Upper lobe of left lung (tissue), 4 donors: Measurements from ENCODE around the gene SYT9.

Experiments used
- CTCF ChIP-seq, 6 experiments: fragments of 450-650 bp in 4 of 6; fragments of 200-600 bp in 2 of 6; sonication (generic) in 2 of 6; IDR thresholded peaks; one replicate each; pipeline ENCODE4 v1.5.1; 2016 to 2019; ENCODE audit warnings: antibody characterized with exemption in 6 of 6
- EP300 ChIP-seq, 4 donors: sonication (generic); formaldehyde crosslinking; IDR thresholded peaks; one replicate each; pipeline ENCODE4 v1.5.1; 2017; ENCODE audit warnings: antibody characterized with exemption in 4 of 4, control low read depth in 2 of 4
- POLR2A ChIP-seq, 4 donors: fragments of 450-650 bp; IDR thresholded peaks; one replicate each; pipeline ENCODE4 v1.5.1; 2016 to 2017; ENCODE audit warnings: antibody characterized with exemption in 4 of 4, mild to moderate bottlenecking in 2 of 4
- POLR2AphosphoS5 ChIP-seq, 2 donors: sonication (generic); formaldehyde crosslinking; IDR thresholded peaks; one replicate each; pipeline ENCODE4 v1.5.1; 2017; ENCODE audit warnings: antibody characterized with exemption in 2 of 2

DNA sequence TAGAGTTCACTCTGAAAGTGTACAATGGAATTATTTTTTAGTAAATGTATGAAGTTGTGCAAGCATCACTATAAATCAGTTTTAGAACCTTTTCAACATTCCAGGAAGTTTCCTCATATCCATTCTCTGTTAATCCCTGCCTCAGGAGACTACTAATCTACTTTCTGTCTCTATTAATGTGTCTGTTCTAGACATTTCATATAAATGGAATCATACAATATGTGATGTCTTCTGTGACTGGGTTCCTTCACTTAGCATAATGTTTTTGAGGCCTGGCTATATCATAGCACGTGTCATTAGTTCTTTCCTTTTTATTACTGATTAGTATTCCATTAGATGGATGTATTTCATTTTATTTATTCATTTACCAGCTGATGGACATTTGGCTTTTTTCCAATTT, 17.1 kb downstream of the SYT9 start:
- TF ChIP-seq POLR2AphosphoS5 (IDR thresholded peaks at IDR 0.05) (no peak), EP300 (IDR thresholded peaks at IDR 0.05) (no peak), POLR2A (IDR thresholded peaks at IDR 0.05) (no peak), CTCF (IDR thresholded peaks at IDR 0.05) (no peak)
